Putamen (tissue), 1 donor: ENCODE results near the gene STAMBPL1.
"Not testable (repeated sequence)": the region's sequence is repeated elsewhere in the genome, so short reads cannot be mapped to it uniquely, and the experiment has no call there.

ENCODE experiments used
- DNase-seq: peaks from one replicate; pipeline ENCODE4 v3.0.0-alpha.2; 2016; ENCODE audit warnings: low spot score

Gene STAMBPL1

DNA sequence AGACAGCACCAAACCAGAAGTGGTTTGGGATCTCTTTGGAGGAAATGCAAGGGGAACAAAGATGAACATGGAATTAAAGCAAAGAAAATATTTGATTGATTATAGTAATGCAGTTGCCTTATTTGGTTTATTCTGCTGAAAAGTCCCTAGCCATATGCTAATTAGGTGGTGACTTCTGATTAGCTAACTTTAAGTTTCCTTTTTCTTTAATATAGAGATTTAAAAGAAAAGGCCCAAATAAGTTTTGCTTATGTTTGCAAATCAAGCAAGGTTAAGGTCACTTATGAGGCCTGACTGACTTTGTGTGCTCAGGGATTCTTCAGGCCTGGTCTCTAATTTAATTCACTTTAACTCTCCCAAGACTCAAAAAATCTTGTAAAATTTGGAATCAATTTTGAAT lies 22.2 kb upstream of the STAMBPL1 start:
- DNase-seq = no peak

- DNase-seq = no peak
Observed at GRCh38 chr10:88858491-88858890, 21.6 kb upstream of the STAMBPL1 start.

DNA sequence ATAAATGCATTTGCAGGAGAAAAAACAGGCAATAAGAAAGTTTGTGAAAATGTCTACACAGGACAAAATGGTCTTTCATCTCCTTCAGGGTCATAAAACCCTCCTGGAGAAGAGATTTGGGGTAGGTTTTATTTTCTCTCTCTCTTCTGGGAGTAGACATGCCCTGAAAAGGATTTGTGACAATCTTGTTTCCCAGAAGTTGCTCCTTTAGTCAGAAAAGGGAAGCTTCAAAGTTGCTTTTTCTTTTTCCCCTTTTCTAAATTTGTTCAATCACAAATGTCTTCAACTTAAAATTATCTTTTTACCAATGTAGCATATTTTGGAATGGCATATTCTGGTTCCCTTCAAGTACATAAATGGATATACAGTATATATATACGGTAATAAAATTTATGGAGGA lies 19.0 kb upstream of the STAMBPL1 start:
- no peak for DNase-seq

DNA sequence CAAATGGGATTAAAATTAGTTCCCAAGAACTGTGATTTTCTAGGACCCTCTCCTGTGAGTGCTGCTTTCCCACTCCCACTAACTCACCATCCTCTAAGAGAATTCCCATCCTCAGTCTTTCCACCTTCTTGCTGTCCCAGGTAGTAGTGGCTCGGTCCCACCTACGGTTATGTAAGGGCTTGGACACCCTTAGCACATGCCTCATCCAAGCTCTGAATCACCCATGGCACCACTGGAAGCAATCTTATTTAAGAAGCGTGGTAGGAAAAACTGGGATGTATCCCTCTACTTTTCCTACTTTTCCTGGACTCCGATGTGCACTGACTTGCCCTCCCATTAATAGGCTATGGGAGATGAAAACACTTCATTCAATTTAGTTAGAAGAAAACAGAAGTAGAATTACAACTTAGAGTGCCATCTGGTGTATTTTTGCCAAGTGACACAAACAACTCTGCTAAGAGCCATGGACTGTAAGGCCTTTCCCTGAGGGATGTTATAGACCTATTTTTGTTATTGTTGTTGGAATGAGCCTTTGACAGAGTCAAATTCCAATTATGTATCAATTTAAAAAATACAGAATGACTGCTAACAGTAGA lies 14.7 kb upstream of the STAMBPL1 start:
- no peak for DNase-seq

GRCh38 chr10:88866454-88866853 lies 13.6 kb upstream of the STAMBPL1 start:
- DNase-seq = no peak

DNA sequence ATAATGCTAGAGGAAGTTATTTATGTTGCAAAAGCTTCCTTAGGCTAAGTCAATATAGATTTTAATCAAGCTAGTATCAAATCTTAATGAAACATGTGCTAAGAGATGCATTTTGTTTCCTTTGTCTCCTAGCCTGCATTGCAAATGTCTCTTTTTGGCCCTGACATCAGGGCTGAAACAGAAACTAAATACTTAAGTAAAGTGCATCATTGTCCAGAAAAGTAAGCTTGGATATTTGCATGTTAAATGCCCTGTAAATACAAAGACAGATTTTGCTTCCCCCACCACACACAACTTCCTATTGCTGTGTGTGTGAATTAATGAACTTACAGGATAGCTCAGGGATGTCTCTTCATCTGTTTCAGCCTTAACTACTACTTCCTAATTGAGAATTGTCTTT lies 10.0 kb upstream of the STAMBPL1 start:
- no peak for DNase-seq

GRCh38 chr10:88873757-88874156 lies 6.3 kb upstream of the STAMBPL1 start:
- no peak for DNase-seq

DNA sequence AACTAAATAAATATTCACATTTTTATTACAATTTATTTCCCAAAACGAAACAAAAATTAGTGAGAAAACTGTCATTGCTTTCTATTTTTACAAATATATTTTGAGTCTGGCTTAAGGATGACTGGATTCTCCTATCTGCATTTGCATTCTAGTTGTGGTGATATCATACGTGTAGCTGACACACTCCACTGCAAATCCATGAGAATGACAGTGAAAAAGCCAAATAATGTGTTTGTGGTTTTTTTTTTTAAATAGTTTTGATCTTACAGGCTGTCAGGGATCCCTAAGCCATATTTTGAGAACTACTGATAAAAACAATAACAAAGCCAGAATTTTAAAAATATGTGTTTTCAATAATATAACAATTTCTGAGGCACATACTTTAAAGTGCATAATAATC lies 5.8 kb upstream of the STAMBPL1 start:
- DNase-seq = no peak

DNA sequence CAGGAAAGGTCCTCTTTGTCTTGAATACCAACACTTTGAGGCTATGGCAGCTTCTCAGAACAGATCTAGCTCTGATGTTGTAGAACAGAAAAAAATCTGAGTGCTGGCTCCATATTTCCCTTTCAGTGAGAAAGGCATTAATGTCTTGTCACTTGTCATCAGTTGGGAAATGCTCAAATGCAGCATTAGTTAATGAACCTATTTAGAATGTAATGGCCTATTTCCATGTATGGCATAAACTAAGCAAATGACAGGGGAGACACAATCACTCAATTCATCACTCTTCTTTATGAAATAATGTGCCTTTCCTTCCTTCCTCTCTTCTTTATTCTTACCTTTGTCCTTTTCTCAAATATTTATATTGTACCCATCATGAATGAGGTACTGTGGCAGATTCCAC lies 5.0 kb upstream of the STAMBPL1 start:
- DNase-seq = no peak

GRCh38 chr10:88877298-88877697 lies 2.7 kb upstream of the STAMBPL1 start:
- no peak for DNase-seq

DNA sequence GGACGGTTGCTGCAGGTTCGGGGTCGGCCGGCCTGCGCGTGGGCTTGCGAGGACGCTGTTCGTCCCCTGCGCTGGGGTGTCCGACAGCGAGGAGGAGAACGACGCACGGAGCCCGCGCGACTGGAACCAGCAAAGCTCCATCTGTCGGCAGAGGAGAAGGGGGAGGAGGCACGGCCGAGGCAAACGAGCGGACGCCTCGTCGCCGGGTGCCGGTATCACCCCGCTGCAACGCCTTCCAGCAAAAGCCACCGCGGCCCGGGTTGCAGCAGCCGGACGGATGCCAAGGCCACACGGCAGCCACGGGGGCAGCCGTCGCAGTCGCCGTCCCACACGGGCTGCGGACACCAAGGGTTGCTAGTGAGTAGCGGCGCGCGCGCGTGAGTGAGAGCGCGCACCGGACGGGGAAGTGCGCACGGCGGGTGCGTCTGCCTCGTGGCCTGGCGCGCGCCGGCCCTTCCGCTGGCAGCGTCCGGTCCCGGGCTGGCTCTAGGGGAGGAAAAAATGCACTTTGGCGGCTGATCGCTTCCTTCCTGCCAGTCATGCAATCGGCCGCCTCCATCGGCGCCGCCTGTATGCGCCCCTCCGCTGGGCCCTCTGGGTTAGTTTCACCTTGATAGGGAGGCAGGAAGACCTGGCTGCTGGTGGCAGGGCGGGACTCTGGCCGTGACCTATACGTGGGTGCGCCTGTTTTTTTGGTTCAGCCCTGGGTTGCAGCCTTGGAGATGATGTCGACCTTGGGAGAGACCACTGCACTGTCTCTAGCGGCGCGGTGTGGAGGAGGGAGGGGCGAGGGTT lies 434 bp downstream of the STAMBPL1 start:
- peak; percentile 69 for DNase-seq

- DNase-seq = no peak
Observed at GRCh38 chr10:88881320-88881719, 1.3 kb downstream of the STAMBPL1 start.

DNA sequence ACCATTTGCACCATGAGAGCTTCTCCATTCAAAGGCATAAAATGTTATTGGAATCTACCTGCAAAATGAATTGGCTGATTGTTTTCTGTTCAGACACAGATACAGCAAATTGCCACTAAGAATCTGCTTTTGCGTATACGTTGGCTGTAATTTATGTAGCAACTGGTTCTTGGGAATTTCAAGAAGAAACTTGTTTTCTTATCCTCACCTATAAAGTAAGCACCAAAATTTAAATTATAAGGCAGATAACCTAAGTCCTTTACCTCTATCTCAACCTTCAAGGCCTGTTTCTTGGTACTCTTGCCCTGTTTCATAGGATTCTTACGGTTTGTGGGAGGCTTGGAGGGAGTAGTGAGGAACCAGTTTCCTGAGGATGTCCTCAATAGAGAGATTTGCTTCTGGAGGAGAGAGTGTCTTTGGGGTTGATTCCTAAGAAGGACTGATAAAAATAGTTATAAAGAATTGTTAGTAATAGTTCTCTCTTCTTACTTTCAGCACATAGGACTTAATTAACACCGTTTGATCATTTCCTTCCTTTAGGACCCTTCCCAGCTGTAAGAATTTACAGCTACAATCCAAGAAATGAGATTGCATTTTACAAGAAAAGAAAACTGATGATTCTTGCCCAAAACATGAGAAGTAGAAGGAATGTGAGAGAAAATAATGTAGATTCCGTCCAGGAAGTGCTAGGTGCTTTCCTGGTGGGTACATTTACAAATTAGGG lies 2.0 kb downstream of the STAMBPL1 start:
- DNase-seq = no peak

GRCh38 chr10:88882646-88883447 lies 2.8 kb downstream of the STAMBPL1 start:
- not testable (repeated sequence) for DNase-seq

GRCh38 chr10:88883448-88883809 lies 3.4 kb downstream of the STAMBPL1 start:
- DNase-seq = no peak

GRCh38 chr10:88886557-88886956 lies 6.5 kb downstream of the STAMBPL1 start:
- no peak for DNase-seq

DNA sequence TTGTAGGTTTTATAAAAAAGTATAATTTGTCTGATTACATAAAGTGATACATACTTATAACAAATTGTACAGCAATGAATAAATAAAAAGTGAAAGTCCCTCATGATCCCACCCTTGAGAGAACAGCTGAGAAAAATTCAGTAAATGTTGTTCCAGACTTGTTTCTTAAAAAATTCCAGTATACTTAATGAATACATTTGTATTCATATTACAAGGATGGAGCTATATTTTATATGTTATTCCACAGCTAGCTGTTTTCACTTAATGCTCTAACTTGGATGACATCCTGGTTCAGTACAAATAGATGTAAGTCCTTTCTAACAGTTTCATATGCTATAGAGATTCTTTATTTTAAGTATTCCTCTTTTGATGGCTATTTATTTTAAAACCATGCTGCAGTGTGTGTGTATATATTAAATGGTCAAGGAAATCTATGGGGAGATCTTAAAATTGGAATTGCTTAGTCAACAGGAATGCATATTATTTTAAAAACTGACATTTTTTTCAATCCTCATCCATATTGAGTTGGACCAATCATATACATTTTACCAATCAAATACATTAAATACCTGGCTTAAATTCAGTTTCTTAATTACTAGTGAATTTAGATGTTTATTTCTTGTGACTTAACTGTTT lies 8.9 kb downstream of the STAMBPL1 start:
- no peak for DNase-seq

GRCh38 chr10:88889559-88890337 lies 9.7 kb downstream of the STAMBPL1 start:
- no peak for DNase-seq

- no peak for DNase-seq
Observed at GRCh38 chr10:88890681-88891381, 10.8 kb downstream of the STAMBPL1 start.

- no peak for DNase-seq
Observed at GRCh38 chr10:88892222-88892967, 12.3 kb downstream of the STAMBPL1 start.
